Endothelial cell of umbilical vein (primary cell): ENCODE data around the gene MYDGF. TPM values are rescaled to one million over a fixed set of nuclear protein-coding genes. Genes with fewer than 3 reads are reported as not detected.

Experiments
- BruUV-seq: library from RNA; stranded (reverse); fragments of 400-500 nt; replicated peaks from 2 replicates; lab custom pipeline; 2021; lab: Mats Ljungman, UMichigan
- CTCF ChIA-PET: fragments of 300-600, 350-600 bp; sonication (Branson Sonifier 250); formaldehyde crosslinking; loops from one replicate; lab custom pipeline; 2021; ENCODE audit warnings: antibody characterized with exemption, inconsistent platforms; lab: Charles Lee
- POLR2A ChIA-PET: fragments of 300-600, 350-600 bp; sonication (Branson Sonifier 250); formaldehyde crosslinking; loops from one replicate; lab custom pipeline; 2021; ENCODE audit warnings: antibody characterized with exemption, inconsistent platforms; lab: Charles Lee
- DNase-seq: peaks from one replicate; pipeline ENCODE4 v3.0.0-alpha.2; 2011; ENCODE audit warnings: low read depth, low spot score
- FAIRE-seq: peaks from 2 replicates; lab custom pipeline; 2011; peaks lifted over from hg19 to GRCh38; lab: Jason Lieb, UNC
- H2AFZ ChIP-seq: 2 replicates; pipeline ENCODE4 v1.6.0; 2012; ENCODE audit warnings: low read depth, low read length, control low read depth, inconsistent platforms
- H3K27ac ChIP-seq: 2 replicates; pipeline ENCODE4 v1.5.1; 2011; ENCODE audit warnings: low read depth, mild to moderate bottlenecking, control low read depth, low read length, moderate library complexity; ENCODE audit not compliant: insufficient read depth
- H3K27me3 ChIP-seq, 2 experiments: 2 replicates each; pipeline versions ENCODE4 v1.6.0 to v1.6.1; 2011; ENCODE audit warnings: low read length in 2 of 2, mixed read lengths in 1 of 2; ENCODE audit not compliant: control insufficient read depth in 2 of 2, insufficient read depth in 2 of 2
- H3K36me3 ChIP-seq, 2 experiments: 2 replicates in 1 of 2; 3 replicates in 1 of 2; pipeline ENCODE4 v1.5.1; 2011; ENCODE audit warnings: low read length in 2 of 2, mild to moderate bottlenecking in 1 of 2, moderate library complexity in 1 of 2; ENCODE audit not compliant: control insufficient read depth in 2 of 2, insufficient read depth in 2 of 2; ENCODE audit errors: extremely low read depth in 1 of 2
- H3K4me1 ChIP-seq: 3 replicates; pipeline ENCODE4 v1.5.1; 2011; ENCODE audit warnings: mild to moderate bottlenecking, low read length; ENCODE audit not compliant: control insufficient read depth, insufficient read depth; ENCODE audit errors: extremely low read depth
- H3K4me2 ChIP-seq: 2 replicates; pipeline ENCODE4 v1.6.1; 2011; ENCODE audit warnings: low read length, control low read depth, mixed read lengths; ENCODE audit not compliant: insufficient read depth
- H3K4me3 ChIP-seq, 3 experiments: fragments of 200-600 bp in 1 of 3; sonication (generic), shearing (Covaris generic) in 1 of 3; replicated peaks in 1 of 3; 2 replicates each; pipeline ENCODE4 v1.5.1; 2011 to 2016; ENCODE audit warnings: control low read depth in 3 of 3, low read length in 3 of 3, mild to moderate bottlenecking in 2 of 3, inconsistent platforms in 1 of 3, low read depth in 1 of 3, moderate library complexity in 1 of 3; ENCODE audit not compliant: insufficient read depth in 1 of 3
- H3K79me2 ChIP-seq: 2 replicates; pipeline ENCODE4 v1.6.0; 2012; ENCODE audit warnings: low read length, inconsistent platforms; ENCODE audit not compliant: control insufficient read depth, insufficient read depth
- H3K9ac ChIP-seq: replicated peaks from 2 replicates; pipeline ENCODE3; 2011; ENCODE audit warnings: low read length, control low read depth; ENCODE audit not compliant: insufficient read depth; ENCODE audit errors: extremely low read depth
- H3K9me1 ChIP-seq: replicated peaks from 3 replicates; pipeline ENCODE4 v1.6.0; 2011; ENCODE audit warnings: mild to moderate bottlenecking, low read length; ENCODE audit not compliant: control insufficient read depth, insufficient read depth; ENCODE audit errors: extremely low read depth
- H3K9me3 ChIP-seq: replicated peaks from 2 replicates; pipeline ENCODE4 v1.5.1; 2012; ENCODE audit warnings: low read length, inconsistent platforms; ENCODE audit not compliant: control insufficient read depth, insufficient read depth
- H4K20me1 ChIP-seq: replicated peaks from 2 replicates; pipeline ENCODE3; 2011; ENCODE audit warnings: mild to moderate bottlenecking, low read length; ENCODE audit not compliant: control insufficient read depth, insufficient read depth; ENCODE audit errors: extremely low read depth
- EZH2 ChIP-seq: IDR thresholded peaks from 2 replicates; pipeline ENCODE4 v1.6.1; 2012; ENCODE audit warnings: borderline replicate concordance, low read depth, mild to moderate bottlenecking, moderate library complexity, low read length, inconsistent platforms; ENCODE audit not compliant: severe bottlenecking
- FOS ChIP-seq: IDR thresholded peaks from 2 replicates; pipeline ENCODE4 v1.6.1; 2011; ENCODE audit warnings: mild to moderate bottlenecking, low read length, moderate library complexity, borderline replicate concordance; ENCODE audit not compliant: insufficient read depth
- GATA2 ChIP-seq: IDR thresholded peaks from 2 replicates; pipeline ENCODE4 v1.7.0; 2011; ENCODE audit warnings: low read depth, mild to moderate bottlenecking, moderate library complexity, mixed read lengths, low read length; ENCODE audit not compliant: insufficient read length, insufficient read depth
- JUN ChIP-seq: IDR thresholded peaks from 2 replicates; pipeline ENCODE4 v1.6.1; 2011; ENCODE audit warnings: borderline replicate concordance, low read depth; ENCODE audit not compliant: insufficient read length, insufficient read depth
- MYC ChIP-seq: IDR thresholded peaks from one replicate; pipeline ENCODE4 v1.6.1; 2011; ENCODE audit warnings: mild to moderate bottlenecking, low read depth, low read length
- POLR2A ChIP-seq: IDR thresholded peaks from 2 replicates; pipeline ENCODE4 v1.6.1; 2012; ENCODE audit warnings: low read depth, mild to moderate bottlenecking, control low read depth, low read length
- POLR2AphosphoS5 ChIP-seq: IDR thresholded peaks from 2 replicates; pipeline ENCODE4 v1.6.1; 2012; ENCODE audit warnings: low read depth, mild to moderate bottlenecking, control low read depth, low read length, moderate library complexity; ENCODE audit not compliant: insufficient read depth
- dilution Hi-C: fragments of 300-500 bp; cut with MboI; formaldehyde crosslinking; loops from one replicate; pipeline ENCODE4 v1.15.0; 2019; ENCODE audit warnings: low sequenced_read_pairs; ENCODE audit not compliant: extremely low pct_ligation_motif_present
- intact Hi-C: fragments of 100-400 bp; cut with micrococcal nuclease; formaldehyde crosslinking; loops from one replicate; pipeline ENCODE4 v1.10.0; 2022
- polyA plus RNA-seq, 4 experiments: library from polyadenylated mRNA; depleted of rRNA in 3 of 4; stranded (reverse) in 3 of 4; unstranded in 1 of 4; fragments of >200 nt; gene quantifications; 2 replicates each; pipeline versions ENCODE4 v1.2.1 to v1.2.3, GENCODE V29; 2011 to 2012; ENCODE audit warnings: missing spikeins in 1 of 4
- total RNA-seq: library from RNA; stranded (reverse); gene quantifications from 2 replicates; pipeline ENCODE4 v1.2.3, GENCODE V29; 2021
- TF ChIP-seq, protein P1 (sequence below): IDR thresholded peaks from 2 replicates; pipeline ENCODE4 v1.6.1; 2011; ENCODE audit not compliant: insufficient read depth, insufficient read length
- TF ChIP-seq, protein P2 (sequence below), 2 donors: IDR thresholded peaks; 1 replicate in 1 of 2; 2 replicates in 1 of 2; pipeline ENCODE4 v1.5.1; 2011; ENCODE audit warnings: low read length in 2 of 2, mild to moderate bottlenecking in 2 of 2, moderate library complexity in 2 of 2, control low read depth in 1 of 2, inconsistent platforms in 1 of 2, low read depth in 1 of 2; ENCODE audit not compliant: insufficient read depth in 1 of 2; ENCODE audit errors: extremely low read depth in 1 of 2

The MYDGF gene
- total and polyA plus RNA-seq, 2 donors (not counting 3 experiments of a cell fraction or from before 2014, with no cell fraction given), result 191 to 337 TPM

DNA sequence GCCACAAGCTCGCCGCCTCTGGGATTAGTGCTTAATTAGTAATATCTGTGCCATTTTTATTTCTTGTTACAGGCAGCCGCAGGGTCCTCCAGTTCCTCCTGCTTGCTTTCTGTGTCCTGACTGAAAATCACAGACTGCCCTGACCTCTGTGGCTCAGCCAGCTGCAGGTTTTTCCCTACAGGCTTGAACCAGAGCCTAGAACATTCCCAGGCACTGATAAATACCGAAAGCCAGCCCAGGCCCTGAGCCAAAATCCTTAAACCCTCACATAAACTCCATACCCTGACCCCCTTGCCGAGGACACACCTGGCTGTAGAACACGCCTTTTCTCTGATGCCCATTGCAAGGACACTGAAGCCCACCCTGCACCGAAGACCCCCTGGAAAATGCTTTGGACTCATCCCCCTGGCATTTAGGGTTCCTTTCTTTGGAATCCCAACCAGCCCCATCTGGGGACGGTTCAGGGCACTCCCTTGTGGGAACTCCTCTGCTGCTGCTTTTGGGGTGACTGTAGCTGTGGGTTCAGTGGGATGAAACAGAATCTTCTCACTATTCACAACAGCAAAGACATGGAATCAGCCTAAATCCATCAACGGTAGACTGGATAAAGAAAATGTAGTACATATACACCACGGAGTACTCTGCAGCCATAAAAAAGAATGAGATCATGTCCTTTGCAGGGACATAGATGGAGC lies 38.0 kb upstream of the MYDGF start:
- no peak for DNase-seq
- no peaks in the 10 kb centered on the region for H3K9me3 ChIP-seq
- H3K4me3 ChIP-seq, result no peak overlapping the region
- peaks cover 6% of the 10 kb centered on the region for H3K4me1 ChIP-seq
- H3K79me2 ChIP-seq, result peaks cover 14% of the 10 kb centered on the region
- peaks cover 7 to 40% of the 10 kb centered on the region in 2 experiments for H3K36me3 ChIP-seq
- no peak for FAIRE-seq
- TF ChIP-seq POLR2A, result no peak
- TF ChIP-seq, protein P1, sequence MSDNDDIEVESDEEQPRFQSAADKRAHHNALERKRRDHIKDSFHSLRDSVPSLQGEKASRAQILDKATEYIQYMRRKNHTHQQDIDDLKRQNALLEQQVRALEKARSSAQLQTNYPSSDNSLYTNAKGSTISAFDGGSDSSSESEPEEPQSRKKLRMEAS, result no peak
- no peak for TF ChIP-seq MYC
- TF ChIP-seq JUN, result no peak
- TF ChIP-seq GATA2, result no peak
- no peak for TF ChIP-seq FOS
- no peak for TF ChIP-seq EZH2
- TF ChIP-seq POLR2AphosphoS5, result no peak
- TF ChIP-seq, protein P2, sequence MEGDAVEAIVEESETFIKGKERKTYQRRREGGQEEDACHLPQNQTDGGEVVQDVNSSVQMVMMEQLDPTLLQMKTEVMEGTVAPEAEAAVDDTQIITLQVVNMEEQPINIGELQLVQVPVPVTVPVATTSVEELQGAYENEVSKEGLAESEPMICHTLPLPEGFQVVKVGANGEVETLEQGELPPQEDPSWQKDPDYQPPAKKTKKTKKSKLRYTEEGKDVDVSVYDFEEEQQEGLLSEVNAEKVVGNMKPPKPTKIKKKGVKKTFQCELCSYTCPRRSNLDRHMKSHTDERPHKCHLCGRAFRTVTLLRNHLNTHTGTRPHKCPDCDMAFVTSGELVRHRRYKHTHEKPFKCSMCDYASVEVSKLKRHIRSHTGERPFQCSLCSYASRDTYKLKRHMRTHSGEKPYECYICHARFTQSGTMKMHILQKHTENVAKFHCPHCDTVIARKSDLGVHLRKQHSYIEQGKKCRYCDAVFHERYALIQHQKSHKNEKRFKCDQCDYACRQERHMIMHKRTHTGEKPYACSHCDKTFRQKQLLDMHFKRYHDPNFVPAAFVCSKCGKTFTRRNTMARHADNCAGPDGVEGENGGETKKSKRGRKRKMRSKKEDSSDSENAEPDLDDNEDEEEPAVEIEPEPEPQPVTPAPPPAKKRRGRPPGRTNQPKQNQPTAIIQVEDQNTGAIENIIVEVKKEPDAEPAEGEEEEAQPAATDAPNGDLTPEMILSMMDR (IDR thresholded peaks at IDR 0.05; ENCODE audit: extremely low read depth in 1 of 2, insufficient read depth in 1 of 2, low read depth in 1 of 2, low read length in 2 of 2), result no peak
- no peak overlapping the region for H2AFZ ChIP-seq
- dilution Hi-C loops (no loop called here), intact Hi-C loops (no loop called here)
- H3K27ac ChIP-seq, result no peak overlapping the region
- no peaks in the 10 kb centered on the region for H3K27me3 ChIP-seq
- no peak overlapping the region for H3K4me2 ChIP-seq
- no peaks in the 10 kb centered on the region for H4K20me1 ChIP-seq
- CTCF ChIA-PET, result interaction anchor here (0.7 kb wide), 1 partner anchor 26 kb away, joined by 3 read pairs; no protein-coding TSS in a partner anchor
- POLR2A ChIA-PET, result no interaction called here
- H3K9ac ChIP-seq, result no peak overlapping the region
- BruUV-seq, result no TSS peak
- H3K9me1 ChIP-seq, result no peaks in the 10 kb centered on the region
